ENCODE results near the gene COL4A1.

GRCh38 chr13:110237875-110238817, 68.8 kb downstream of the COL4A1 start:
- TF ChIP-seq, protein P1, sequence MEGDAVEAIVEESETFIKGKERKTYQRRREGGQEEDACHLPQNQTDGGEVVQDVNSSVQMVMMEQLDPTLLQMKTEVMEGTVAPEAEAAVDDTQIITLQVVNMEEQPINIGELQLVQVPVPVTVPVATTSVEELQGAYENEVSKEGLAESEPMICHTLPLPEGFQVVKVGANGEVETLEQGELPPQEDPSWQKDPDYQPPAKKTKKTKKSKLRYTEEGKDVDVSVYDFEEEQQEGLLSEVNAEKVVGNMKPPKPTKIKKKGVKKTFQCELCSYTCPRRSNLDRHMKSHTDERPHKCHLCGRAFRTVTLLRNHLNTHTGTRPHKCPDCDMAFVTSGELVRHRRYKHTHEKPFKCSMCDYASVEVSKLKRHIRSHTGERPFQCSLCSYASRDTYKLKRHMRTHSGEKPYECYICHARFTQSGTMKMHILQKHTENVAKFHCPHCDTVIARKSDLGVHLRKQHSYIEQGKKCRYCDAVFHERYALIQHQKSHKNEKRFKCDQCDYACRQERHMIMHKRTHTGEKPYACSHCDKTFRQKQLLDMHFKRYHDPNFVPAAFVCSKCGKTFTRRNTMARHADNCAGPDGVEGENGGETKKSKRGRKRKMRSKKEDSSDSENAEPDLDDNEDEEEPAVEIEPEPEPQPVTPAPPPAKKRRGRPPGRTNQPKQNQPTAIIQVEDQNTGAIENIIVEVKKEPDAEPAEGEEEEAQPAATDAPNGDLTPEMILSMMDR (IDR thresholded peaks at IDR 0.05; ENCODE audit: low read length) = no peak
- TF ChIP-seq EZH2 (optimal IDR thresholded peaks at IDR 0.05; ENCODE audit: low read depth, low read length) = no peak

Data from MM.1S (cell line).